Stimulated activated CD4-positive, alpha-beta T cell treated with anti-CD3 and anti-CD28 coated beads, Interleukin-1b, Interleukin-23, amount 100 ng/mL, for 48 hours (primary cell): ENCODE measurements around the gene USP6NL.
"Not testable (repeated sequence)": the region's sequence is repeated elsewhere in the genome, so short reads cannot be mapped to it uniquely, and the experiment has no call there.

ENCODE experiments used
- DNase-seq: peaks from one replicate; pipeline ENCODE4 v3.0.0-alpha.2; 2020

USP6NL gene

DNA sequence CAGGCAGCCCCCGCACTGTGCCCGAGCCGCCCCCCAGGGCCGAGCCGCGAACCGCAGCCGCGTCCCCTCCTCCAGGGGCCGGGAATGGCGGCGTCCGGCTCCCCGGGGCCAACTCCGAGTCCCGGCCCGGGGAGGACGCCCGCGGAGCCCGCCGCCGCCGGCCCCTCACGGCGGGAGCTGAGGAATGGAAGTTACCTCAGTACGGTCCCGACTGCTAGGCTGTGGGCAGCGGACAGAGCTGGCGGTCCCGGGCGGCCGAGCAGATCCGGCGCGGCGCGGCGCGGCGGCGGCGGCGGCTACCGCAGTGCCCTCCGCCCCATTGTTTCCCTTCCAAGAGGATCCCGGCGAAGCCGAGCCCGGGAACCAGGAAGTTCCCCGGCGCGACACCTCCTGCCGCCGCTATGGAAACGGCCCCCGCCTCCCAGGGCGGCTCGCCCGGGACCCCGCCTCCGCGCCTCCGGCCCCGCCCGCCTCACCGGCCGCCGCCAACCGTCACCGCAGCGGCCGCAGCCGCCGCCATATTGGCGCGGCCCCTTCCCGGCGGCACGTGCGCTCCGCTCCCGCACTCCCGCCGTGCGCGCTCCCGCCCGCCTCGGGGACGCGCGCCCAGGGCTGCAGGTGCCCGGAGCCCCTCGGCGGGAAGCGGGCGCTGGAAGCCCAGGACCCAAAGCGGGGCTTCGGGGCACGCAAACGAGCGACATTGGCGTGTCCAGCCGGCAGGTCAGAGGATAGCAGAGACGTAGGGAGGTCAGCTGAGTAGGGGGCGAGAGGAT, at the start of gene USP6NL:
Gene USP6NL (minus strand): TSS at position 403 of the 773 bp plus-strand sequence. CDS start 14,016 bp downstream, outside the sequence.
- DNase-seq, result peak; percentile 45

DNA sequence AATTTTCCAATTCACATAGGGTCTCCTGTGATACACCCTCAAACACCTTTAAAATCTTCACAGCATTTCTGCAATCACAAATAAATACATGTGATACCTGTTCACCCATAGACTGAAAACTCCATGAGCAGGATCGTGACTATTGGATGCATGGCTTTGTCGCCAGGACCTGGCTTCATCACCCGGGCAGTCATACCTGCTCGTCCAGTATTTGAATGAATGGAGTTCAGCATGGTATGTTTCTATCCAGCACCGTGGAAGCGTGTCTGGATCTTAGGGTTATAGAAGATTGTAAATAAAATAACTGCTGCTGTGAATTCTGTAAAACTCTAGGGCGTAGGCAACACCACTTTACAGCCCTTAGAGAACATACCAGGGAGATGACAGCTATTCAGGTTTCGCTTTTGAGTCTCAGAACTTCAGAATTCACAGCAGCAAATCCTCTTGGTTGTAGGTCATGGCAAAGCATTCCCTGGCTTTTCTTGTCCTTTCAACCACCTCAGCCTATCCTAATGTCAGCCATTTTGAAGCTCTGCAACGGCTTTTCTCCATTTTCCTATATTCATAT, 47.4 kb upstream of the USP6NL start:
- no peak for DNase-seq

DNA sequence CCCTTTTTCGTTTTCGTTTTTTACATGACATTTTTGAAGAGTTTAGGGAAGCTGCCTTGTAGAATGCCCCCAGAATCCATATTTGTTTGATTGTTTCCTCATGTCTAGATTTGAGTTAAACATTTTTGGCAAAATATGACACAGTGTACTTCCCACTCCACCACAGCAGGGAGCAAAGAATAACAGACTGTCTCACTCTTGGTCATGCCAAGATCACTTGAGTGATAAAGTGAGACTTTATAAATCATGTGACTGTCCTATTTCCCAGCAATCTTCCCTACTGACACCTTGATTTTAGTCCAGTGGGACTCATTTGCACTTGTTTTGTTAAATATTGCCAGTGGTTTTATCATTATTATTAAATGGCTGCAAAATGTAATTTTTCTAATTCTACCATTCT, 44.4 kb upstream of the USP6NL start:
- DNase-seq, result no peak

DNA sequence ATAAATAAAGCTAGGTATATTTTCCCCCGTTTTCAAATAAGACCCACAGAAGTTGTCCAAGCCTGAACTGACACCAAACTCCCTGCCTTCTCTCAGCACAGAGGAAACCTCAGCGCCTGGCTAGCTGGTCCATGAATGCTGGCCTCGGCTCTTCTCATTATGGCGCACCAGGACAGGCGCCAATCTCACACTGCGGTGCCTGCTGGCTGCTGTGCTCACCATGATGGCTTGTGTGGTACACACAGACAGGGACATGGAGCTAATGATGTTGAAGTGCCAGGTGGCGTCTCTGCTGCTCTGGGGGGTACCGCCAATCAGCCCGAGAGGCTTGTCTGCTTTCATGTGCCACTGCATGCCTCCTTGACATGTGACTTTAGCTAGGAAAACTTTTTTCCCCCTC, 43.2 kb upstream of the USP6NL start:
- no peak for DNase-seq

DNA sequence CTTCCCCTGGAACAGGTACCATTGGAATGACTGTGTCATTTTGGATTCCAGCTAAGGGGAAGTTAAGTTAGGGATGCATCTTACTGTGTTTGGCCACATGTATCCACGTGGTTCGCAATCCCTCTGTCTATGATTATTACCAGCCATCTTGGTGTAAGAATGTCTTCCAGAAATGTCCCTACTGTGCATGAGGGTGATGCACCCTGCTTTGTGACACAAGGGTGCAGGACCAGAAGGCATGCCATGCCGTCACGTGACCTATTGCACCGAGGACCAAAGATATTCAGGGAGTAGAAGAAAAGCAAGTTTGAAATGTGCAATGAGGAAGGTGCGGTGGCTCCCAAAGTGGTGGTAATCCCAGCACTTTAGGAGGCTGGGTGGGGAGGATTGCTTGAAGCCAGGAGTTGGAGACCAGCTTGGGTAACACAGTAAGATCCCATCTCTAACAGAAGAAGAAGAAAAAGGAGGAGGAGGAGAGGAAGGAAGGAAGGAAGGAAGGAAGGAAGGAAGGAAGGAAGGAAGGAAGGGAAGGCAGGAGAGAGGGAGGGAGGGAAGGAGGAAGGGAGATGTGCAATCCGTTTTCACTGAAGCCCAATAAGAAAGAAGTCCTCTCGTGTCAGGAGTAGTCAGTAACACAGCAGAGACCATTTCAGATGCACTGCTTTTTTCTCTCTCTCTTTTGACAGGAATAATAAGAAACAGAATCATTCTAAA, 42.5 kb upstream of the USP6NL start:
- DNase-seq, result no peak

DNA sequence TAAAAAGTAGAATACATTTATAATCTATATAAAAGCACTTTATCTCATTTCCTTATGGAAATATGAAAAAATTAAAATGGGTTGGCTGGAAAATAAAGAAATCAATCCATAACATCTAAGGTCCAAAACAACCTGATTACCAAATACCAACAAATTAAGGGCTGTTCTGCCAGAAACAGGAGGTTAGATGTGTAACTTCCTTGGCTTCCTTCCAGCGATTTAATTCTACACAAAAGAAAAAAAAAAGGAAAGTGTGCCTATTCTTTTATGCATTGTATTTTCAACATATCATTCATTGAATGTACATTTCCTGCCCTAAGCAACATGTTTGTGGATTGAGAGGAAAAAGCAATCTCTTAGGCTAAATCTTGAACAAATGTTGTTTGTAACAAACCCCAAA, 36.2 kb upstream of the USP6NL start:
- no peak for DNase-seq

DNA sequence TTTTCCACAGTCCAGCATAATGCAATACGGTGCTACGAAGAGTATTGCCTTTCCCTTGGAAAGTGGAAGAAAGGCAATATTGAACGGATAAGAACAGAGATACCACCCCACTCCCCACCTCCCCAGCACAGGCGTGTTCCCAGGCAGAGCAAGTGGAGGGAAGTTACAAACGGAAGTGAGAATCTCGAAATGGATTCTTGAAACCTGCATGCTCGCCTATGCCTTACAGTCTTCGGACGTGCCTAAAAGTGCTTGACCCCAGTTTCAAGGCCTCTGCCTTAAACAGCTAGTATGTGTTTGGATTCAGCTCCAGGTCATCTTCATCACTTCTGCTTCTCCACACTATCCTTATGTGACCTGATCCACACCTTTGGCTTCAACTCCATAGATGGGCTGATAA, 35.0 kb upstream of the USP6NL start:
- DNase-seq, result no peak

DNA sequence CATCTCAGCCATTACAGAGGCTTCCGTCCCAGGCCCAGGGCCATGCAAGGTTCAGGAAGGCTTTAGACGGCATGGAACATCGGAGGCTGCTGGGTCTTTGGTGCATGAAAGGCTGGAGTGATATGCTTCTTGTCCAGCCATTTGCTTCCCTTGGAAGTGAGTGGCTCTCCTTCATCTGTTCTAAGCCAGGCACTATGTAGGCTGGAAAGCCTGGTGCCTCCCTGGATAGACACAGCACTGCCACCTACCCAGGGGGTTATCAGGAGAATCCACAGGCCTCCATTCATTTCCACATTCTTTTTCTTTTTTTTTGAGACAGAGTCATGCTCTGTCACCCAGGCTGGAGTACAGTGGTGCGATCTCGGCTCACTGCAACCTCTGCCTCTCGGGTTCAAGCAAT, 31.6 kb upstream of the USP6NL start:
- DNase-seq, result no peak

DNA sequence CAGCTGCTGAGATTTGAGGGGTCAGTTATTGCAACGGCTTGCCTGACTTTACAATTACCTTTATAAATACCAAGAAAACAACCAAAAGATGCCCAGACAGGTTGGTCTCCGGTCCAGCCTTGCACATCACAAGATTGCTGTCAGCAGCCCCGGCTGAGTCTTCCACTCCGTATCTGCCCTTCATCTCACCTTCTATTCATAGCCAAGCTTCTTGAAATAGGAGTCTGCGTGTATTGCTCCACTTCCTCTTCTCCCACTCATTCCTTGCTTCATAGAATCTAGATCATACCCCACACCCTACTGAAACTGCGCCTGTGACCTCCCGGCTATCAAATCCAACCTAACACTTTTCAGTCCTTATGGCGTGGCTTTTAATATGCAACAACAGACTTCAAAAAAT, 31.1 kb upstream of the USP6NL start:
- DNase-seq, result no peak

DNA sequence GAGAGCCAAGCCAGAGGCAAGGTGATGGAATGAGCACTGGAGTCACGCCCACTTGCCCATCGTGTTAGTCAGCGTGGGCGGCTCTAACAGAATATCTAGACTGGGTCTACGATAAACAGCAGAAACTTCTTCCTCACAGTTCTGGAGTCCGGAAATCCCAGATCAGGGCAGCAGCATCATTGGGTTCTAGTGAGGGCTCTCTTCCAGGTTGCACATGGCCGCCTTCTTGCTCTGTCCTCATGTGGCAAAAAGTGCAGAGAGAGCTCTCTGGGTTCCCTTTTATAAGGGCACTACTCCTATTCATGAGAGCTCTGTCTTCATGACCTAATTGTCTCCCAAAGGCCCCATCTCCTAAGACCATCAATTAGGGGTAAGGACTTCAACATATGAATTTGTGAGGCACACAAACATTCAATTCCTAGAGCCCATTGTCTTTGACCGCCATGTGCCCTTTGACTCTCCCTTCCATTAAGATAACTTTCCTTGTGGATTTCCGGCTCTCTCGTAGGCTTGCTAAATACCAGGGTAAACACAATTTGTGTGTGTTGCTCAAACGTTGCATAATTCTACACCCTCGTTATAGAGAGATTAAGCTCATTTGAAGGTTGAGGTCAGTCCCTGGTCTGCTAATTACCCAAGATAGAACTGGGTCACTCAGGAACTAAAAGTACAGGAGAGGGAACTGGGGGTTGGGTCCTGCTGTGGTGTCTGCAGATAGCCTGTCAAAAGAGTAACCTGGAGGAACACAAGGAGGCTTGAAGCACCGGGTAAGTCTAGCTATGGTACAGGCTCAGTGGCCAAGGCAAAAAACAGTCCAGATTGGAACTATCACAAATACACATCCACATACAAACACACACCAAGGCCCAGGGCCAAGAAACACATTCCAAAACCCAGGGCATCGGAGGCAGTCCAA, 28.7 kb upstream of the USP6NL start:
- DNase-seq, result no peak

DNA sequence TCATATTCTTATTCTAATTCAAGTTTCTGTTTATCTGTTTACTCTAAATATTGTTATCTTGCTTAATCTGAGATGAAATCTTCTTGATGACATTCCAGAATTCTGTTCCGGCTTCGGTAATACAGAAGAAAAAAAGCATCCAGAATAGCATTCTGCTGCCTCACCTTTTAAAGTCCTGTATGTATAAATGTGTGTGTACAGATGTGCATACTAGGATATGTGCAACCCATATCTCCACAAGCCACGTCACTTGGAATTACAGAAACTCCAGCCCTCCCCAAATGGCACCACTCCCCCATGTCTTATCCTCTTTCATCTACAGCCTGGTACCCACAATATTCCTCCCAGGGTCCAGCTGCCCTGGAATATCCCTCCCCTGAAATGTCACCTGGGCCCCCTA, 27.9 kb upstream of the USP6NL start:
- no peak for DNase-seq

DNA sequence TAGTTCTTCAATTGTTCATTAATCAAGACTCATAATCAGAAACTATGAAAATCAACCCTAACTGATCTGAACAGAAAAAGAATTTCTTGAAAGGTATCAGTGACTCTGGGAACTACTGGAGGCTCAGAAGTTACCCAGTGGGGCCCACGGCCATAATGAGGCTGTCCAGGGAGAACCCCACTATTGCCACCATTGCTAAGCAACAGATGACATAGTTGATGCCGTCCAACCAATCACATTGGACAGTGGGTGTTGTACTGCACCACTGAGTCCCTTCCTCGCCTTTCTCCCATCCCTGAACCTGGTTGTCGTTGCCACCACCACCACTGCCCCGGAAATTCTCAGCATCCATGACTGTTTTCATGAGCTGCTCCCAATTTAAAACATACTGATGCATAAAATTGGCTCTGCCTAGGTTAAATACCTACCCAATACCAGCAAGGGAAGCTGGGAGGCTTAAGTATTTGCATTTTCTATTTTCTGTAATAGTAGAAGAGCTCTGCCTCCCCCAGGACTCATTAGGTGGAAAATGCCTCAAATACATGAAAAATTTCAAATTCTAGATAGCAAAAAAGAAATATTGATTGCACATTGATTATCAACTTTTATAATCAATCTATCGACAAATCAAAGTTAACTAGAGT, 26.7 kb upstream of the USP6NL start:
- DNase-seq, result no peak

DNA sequence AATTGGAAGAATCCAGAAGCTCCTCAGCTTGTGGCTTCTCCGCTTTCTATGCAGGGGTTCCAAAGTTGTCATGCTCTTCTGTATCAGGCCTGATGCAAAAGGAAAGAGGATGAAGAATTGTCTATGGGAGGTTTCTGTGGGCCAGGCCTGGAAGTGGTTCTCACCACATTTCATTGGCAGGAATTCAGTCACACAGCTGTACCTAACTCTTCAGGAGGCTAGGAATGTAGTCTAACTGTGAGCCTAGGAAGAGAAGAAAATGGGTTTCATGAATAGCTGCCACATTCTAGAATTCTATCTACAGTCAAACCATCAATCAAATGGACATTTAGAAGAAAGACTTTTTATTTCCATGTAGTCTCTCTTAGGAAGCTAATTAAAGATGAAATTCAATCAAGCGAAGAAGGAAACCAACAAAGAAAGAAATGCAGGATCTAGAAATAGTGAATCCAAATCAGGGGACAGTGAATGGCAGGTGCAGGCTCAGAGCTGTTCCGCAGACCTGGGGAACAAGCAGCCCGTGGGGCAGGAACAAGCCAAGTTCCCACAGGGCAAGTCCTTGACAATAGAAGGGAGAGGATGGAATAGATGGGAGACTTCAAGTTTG, 25.4 kb upstream of the USP6NL start:
- DNase-seq, result no peak

DNA sequence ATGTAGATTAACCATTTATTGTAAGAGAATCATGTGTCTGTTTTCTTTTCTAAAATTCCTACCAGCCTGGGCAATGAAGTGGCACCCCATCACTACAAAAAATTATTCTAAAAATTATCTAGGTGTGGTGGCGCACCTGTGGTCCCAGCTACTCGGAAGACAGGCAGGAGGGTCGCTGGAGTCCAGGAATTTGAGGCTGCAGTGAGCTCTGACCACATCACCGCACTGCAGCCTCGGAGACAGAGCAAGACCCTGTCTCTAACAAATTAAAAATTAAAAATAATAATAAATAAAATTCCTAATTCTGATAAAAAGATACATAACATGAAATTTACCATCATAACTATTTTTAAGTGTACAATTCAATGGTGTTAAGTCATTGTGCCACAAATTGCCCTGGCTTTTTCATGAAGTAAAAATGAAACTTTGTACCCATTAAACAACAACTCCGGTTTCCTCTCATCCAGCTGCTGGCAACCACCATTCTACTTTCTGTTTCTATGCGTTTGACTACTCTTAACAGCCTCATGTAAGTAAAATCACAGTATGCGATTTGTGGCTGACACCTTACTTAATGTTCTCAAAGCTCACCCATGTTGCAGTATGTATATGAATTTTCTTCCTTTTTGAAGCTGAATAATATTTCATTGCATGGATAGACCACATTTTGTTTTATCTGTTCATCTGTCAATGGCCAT, 20.6 kb upstream of the USP6NL start:
- DNase-seq, result peak; percentile 38

DNA sequence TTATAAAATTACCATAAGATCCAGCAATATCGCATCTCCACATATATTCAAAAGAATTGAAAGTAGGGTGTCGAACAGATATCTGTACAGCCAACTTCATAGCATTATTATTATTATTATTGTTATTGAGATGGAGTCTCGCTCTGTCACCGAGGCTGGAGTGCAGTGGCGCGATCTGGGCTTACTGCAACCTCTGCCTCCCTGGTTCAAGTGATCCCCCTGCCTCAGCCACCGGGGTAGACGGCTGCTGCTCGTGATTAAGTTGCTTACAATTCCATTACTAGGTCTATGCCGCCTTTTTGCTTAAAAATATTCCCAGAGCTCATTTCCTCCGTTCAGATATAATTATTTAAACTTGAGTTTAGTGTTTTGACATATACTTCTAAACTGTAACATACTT, 19.8 kb upstream of the USP6NL start:
- DNase-seq, result no peak

DNA sequence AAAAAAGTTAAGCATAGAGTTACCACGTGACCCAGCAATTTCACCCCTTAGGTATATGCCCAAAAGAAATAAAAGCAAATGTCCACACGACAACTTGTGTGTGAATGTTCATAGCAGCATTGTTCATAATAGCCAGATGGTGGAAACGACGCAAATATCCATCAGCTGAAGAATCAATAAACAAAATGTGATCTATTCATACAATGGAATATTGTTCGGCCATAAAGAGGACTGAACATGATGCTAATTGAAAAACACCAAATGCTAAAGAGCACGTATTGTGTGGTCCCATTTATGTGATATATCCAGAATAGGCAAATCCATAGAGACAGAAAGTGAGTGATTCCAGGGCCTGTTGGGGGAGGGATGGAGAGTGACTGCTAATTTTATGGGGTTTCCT, 18.3 kb upstream of the USP6NL start:
- no peak for DNase-seq

DNA sequence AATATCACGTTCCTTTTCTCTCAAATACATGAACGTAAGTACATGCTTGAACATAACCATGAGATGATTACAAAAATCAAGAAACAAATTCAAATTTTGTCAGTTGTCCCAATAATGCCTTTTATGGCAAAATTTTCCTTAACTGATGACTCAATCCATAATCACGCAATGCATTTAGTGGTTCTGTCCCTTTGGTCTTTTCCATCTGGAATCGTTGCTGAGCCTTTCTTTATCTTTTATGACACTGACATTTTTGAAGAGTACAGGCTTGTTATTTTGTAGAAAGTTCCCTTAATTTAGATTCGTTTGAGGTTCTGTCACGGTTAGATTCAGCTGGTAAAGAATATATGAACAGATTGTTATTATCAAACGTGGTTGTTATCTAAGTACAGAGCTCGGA, 16.5 kb upstream of the USP6NL start:
- not testable (repeated sequence) for DNase-seq

DNA sequence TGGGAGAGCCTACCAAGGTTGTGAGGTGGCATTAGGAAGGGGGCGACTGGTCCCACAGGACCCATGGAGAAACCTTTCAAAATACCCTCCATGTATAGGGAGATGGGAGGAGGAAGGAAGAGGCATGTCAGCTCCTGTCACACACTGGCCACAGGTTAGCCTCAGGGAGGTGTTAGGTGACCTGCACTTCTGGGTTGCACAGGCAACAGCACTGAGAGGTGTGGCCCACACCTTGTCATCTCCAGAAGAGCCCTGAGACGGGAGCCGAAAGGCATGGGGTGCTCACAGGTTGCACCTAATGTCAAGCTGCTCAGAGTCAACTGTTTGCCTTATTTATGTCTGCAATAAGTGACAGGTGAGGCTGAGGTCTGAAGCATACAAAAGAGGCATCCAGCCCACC, 14.6 kb upstream of the USP6NL start:
- no peak for DNase-seq

DNA sequence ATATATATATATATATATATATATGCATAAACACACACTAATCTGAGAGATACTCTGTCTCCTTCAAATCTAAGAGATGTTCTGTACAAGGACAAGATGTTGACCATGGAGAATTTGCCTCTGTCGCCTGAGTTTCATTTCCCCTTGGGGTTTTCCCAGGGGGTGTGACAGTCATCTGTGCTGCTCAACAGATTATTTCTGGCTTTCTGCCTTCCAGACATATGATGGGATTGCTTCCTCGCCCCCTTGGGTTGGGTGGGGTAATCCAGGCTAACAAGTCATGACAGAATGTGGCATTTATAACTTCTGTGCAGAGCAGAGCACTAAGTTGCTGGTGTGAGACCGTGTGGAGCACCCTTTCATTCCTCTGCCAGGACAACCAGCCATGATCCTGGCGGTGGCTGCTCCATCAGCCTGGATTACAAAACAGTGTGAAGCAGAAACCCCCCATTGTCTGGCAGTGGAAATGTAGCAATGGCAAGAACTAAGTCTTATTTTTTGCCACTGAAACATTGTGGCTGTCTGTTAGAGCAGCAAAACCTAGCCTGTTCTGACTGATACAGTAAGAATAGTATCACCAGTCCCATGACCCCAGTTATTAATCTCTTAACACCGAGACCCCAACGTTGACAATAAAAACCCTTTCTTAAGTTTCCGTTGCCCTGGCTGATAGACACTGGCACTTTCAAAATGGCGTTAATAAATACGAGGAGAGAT, 13.7 kb upstream of the USP6NL start:
- DNase-seq, result no peak

DNA sequence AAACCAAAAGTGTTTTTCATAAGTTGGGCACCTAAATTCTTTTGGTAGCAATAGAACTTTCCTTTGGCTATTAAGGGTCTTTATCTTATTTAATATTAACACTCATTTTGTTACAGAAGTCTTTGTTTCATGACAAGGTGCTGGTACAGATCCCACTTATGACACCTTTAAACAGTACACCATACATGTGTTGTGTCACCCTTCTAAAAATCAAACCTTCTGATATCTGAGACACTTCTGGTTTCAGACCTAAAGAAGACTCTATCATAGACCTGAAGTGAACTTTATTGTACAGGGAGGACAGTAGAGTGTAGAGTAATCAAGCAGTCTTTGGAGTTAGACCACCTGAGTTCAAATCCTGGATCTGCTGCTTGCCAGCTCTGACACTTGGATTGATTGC, 5.8 kb upstream of the USP6NL start:
- no peak for DNase-seq

DNA sequence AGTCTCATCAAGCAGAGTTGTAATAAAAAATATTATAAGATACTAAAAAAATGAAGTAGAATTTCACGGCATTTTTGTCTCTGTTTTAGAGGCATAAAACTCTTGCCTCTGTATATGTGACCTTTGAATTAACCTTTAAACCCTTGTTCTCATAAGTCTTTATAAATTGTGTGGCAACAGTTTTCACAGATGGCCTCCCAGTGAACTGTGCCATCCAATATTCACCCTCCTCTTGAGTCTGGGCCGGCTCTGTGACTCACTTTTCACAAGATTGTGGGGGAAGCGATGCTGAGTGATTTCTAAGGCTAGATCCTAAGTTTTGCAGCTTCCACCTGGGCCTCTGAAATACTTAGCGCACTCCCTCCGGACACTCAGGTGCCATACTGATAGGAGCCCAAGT, 4.6 kb upstream of the USP6NL start:
- no peak for DNase-seq
